ENCODE measurements around the gene TRIM71. TPM values are rescaled to one million over a fixed set of nuclear protein-coding genes. Genes with fewer than 3 reads are reported as not detected.

TRIM71 gene
- total RNA-seq, 4 donors from 2014 or later, result 0.48 TPM; not detected in 3

DNA sequence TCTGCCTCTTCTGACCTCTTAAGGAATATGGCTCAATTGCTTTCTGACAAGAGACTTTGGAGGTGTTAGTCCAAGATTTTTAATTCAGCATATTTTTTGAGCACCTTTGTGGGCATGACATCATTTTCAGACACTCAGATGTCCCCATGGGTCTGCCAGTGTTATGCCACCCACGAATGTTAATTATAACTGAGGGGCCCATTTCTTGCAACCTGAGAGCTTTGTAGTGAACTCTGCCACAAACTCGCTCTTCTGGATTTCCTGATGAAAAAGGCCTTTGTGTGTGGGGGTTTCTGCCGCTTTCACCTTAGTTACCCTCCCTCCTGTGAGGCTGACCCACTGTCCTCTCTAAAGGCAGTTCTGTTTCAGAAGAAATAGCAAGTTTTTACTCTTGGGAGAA lies 69.1 kb downstream of the TRIM71 start:
- no peak for DNase-seq
- intact Hi-C loops (cut with DNase I; ENCODE audit: low total_unique reads), result no loop called here
- Histone ChIP-seq H3K4me3 (no peak overlapping the region), H3K36me3 (no peaks in the 10 kb centered on the region), H3K4me1 (no peaks in the 10 kb centered on the region), H3K27me3 (no peaks in the 10 kb centered on the region), H3K9me3 (no peaks in the 10 kb centered on the region), H3K27ac (no peak overlapping the region)
- TF ChIP-seq, protein P1, sequence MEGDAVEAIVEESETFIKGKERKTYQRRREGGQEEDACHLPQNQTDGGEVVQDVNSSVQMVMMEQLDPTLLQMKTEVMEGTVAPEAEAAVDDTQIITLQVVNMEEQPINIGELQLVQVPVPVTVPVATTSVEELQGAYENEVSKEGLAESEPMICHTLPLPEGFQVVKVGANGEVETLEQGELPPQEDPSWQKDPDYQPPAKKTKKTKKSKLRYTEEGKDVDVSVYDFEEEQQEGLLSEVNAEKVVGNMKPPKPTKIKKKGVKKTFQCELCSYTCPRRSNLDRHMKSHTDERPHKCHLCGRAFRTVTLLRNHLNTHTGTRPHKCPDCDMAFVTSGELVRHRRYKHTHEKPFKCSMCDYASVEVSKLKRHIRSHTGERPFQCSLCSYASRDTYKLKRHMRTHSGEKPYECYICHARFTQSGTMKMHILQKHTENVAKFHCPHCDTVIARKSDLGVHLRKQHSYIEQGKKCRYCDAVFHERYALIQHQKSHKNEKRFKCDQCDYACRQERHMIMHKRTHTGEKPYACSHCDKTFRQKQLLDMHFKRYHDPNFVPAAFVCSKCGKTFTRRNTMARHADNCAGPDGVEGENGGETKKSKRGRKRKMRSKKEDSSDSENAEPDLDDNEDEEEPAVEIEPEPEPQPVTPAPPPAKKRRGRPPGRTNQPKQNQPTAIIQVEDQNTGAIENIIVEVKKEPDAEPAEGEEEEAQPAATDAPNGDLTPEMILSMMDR (IDR thresholded peaks at IDR 0.05), result no peak
- TF ChIP-seq POLR2A (IDR thresholded peaks at IDR 0.05), result no peak

DNA sequence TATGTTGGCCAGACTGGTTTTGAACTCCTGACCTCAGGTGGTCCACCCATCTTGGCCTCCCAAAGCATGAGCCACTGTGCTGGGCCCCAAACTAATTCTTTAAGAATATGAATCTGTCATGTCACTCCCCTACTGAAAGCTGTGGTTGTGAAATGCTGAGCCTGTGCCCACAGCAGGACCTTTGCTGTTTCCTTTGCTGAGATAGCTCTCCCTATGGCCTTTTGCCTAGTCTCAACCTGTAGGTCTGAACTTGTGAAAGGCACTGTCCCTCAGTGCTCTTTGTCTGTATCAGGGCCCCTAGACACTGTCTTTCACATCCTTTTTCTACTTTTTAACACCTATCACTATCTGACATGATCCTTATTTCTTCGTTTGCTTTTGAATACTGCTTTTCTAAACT lies 70.9 kb downstream of the TRIM71 start:
- H3K9me3 ChIP-seq, result no peaks in the 10 kb centered on the region
- no peak for DNase-seq
- H3K4me1 ChIP-seq, result no peaks in the 10 kb centered on the region
- TF ChIP-seq POLR2A (IDR thresholded peaks at IDR 0.05), result no peak
- TF ChIP-seq, protein P1 (IDR thresholded peaks at IDR 0.05), result no peak
- H3K4me3 ChIP-seq, result no peak overlapping the region
- no peaks in the 10 kb centered on the region for H3K27me3 ChIP-seq
- H3K27ac ChIP-seq, result no peak overlapping the region
- H3K36me3 ChIP-seq, result no peaks in the 10 kb centered on the region
- intact Hi-C loops (cut with DNase I; ENCODE audit: low total_unique reads), result no loop called here

DNA sequence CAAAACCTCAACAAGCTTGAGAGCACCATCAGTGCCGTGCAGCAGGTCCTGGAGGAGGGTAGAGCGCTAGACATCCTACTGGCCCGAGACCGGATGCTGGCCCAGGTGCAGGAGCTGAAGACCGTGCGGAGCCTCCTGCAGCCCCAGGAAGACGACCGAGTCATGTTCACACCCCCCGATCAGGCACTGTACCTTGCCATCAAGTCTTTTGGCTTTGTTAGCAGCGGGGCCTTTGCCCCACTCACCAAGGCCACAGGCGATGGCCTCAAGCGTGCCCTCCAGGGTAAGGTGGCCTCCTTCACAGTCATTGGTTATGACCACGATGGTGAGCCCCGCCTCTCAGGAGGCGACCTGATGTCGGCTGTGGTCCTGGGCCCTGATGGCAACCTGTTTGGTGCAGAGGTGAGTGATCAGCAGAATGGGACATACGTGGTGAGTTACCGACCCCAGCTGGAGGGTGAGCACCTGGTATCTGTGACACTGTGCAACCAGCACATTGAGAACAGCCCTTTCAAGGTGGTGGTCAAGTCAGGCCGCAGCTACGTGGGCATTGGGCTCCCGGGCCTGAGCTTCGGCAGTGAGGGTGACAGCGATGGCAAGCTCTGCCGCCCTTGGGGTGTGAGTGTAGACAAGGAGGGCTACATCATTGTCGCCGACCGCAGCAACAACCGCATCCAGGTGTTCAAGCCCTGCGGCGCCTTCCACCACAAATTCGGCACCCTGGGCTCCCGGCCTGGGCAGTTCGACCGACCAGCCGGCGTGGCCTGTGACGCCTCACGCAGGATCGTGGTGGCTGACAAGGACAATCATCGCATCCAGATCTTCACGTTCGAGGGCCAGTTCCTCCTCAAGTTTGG lies 72.9 kb downstream of the TRIM71 start:
- intact Hi-C loops (cut with DNase I; ENCODE audit: low total_unique reads), result no loop called here

DNA sequence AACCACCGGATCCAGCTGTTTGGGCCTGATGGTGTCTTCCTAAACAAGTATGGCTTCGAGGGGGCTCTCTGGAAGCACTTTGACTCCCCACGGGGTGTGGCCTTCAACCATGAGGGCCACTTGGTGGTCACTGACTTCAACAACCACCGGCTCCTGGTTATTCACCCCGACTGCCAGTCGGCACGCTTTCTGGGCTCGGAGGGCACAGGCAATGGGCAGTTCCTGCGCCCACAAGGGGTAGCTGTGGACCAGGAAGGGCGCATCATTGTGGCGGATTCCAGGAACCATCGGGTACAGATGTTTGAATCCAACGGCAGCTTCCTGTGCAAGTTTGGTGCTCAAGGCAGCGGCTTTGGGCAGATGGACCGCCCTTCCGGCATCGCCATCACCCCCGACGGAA lies 73.6 kb downstream of the TRIM71 start:
- Histone ChIP-seq H3K27ac (no peak overlapping the region), H3K4me3 (no peak overlapping the region), H3K36me3 (no peaks in the 10 kb centered on the region), H3K27me3 (no peaks in the 10 kb centered on the region), H3K9me3 (no peaks in the 10 kb centered on the region), H3K4me1 (no peaks in the 10 kb centered on the region)
- no peak for TF ChIP-seq POLR2A (IDR thresholded peaks at IDR 0.05)
- TF ChIP-seq, protein P1 (IDR thresholded peaks at IDR 0.05), result no peak
- intact Hi-C loops (cut with DNase I; ENCODE audit: low total_unique reads), result no loop called here
- DNase-seq, result no peak

More for the DNA sequence above, 72.9 kb downstream of the TRIM71 start:
- no peaks in the 10 kb centered on the region for H3K36me3 ChIP-seq
- no peak overlapping the region for H3K27ac ChIP-seq
- H3K4me3 ChIP-seq, result no peak overlapping the region
- H3K4me1 ChIP-seq, result no peaks in the 10 kb centered on the region
- no peak for DNase-seq
- no peak for TF ChIP-seq POLR2A (IDR thresholded peaks at IDR 0.05)
- TF ChIP-seq, protein P1 (IDR thresholded peaks at IDR 0.05), result no peak
- no peaks in the 10 kb centered on the region for H3K9me3 ChIP-seq
- no peaks in the 10 kb centered on the region for H3K27me3 ChIP-seq
